ENCODE measurements around the gene DCAF15.
"Not testable (repeated sequence)": the region's sequence is repeated elsewhere in the genome, so short reads cannot be mapped to it uniquely, and the experiment has no call there.

The DCAF15 gene

DNA sequence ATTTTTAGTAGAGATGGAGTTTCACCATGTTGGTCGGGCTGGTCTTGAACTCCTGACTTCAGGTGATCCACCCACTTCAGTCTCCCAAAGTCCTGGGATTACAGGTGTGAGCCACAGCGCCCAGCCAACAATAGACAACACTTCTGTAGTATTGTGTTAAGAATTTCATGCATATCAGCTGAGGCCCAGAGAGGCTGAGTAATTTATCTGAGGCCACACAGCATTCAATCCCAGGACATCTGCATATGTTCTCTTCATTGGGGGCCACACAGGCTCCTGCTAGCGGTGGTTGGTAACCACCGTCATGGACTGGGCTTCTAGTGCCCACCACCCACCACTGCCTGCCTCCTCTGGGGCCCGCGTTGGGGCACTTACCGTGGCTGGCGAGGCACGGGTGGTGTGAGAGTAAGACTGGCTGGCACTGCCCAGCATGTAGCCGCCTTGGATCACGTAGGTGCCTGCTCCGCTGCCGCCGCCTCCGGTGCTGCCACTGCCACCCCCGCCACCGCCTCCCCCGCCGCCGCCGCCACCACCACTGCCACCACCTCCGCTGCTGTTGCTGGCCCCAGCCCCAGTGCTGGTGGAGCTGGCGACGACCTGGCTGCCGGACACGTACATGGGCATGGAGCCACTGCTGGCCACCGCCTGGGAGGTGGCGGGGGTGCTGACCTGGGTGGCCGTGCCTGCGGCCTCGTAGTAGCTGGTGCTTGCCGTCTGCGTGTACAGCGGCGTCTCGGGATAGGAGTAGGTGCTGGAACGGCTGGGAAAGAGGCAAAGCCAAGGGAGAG is 20.3 kb downstream of the DCAF15 start:
- no peak for DNase-seq (ENCODE audit: low read depth, low spot score)
- no peak overlapping the region for H3K27ac ChIP-seq

- not testable (repeated sequence) for DNase-seq (ENCODE audit: low read depth, low spot score)
- H3K27ac ChIP-seq = peak overlapping the region; percentile 16
Measured at GRCh38 chr19:13973479-13973878, 21.2 kb downstream of the DCAF15 start.

DNA sequence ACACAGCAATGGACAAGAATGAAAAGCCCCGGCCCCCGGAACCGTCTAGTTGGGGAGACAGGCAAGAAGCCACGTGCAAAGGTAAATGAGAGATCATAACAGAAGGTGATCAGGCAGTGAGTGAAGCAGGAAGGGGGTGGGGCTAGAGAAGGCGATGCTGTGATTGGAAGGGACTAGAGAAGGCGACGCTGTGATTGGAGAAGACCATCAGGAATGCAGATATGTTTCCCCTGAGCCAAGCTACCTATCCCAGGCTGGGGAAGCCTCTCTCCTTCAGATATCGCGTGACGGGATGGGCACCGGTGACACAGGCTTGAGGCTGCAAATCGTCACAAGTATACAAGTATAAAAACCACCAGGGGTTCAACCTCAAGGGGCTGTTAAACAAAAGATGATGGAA is 21.8 kb downstream of the DCAF15 start:
- peak overlapping the region; percentile 16 for H3K27ac ChIP-seq
- DNase-seq (ENCODE audit: low read depth, low spot score) = peak; percentile 31

DNA sequence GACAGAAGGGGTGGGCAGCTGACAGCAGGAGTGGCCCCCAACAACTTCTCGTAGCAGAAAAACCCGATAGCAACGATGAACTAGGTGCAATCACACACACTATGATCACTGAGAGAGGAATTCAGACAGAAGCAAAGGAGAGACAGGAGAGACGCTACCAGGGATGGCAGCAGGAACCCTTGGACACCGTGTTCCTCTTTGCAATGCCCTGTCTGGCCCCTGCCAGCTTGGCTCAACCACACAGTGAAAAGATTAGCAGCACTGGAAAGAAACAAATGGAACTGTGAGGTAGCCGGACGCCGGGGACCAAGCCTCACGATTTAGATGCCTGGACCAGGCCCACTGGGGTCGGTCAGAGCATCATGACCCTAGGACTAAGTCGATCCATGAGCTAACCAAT is 23.6 kb downstream of the DCAF15 start:
- H3K27ac ChIP-seq = no peak overlapping the region
- no peak for DNase-seq (ENCODE audit: low read depth, low spot score)

DNA sequence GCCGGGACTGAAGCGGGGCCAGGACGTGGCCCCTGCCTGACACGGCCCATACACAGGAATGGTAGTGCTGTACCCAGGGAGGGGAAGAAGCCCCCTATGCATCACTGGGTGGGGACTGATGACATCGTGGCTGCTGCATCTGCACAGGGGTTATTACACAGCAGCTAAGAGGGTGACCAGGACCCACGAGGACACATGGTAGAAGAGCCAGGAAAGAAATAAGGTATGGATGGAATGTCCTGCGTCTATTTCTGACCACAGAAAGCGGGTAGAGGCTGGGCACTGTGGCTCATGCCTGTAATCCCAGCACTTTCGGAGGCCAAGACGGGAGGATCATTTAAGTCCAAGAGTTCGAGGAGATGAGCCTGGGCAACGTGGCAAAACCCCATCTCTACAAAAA is 24.1 kb downstream of the DCAF15 start:
- DNase-seq (ENCODE audit: low read depth, low spot score) = no peak
- no peak overlapping the region for H3K27ac ChIP-seq

DNA sequence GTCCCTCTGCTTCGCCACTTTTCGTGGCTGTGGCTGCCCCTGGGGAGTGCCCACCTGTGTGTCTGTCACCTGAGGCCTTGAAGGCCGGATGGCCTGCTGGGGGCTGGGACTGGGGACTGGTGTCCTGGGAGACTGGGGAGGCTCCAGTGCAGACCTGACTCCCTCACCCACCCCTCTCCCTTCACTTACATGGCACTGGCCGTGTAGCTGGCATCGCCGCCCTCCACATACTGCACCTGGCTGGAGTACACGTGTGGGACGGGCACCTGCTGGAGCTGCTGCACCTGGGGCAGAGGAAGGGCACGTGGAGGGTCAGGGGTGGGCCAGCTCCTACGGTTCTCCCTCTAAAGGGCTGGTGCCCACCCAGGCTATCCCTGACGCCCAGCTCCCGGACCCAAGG is 25.5 kb downstream of the DCAF15 start:
- DNase-seq (ENCODE audit: low read depth, low spot score) = no peak
- H3K27ac ChIP-seq = no peak overlapping the region

GRCh38 chr19:13978351-13979243 is 26.3 kb downstream of the DCAF15 start:
- DNase-seq (ENCODE audit: low read depth, low spot score) = no peak
- H3K27ac ChIP-seq = no peak overlapping the region

- DNase-seq (ENCODE audit: low read depth, low spot score) = no peak
- no peak overlapping the region for H3K27ac ChIP-seq
Measured at GRCh38 chr19:13979244-13979615, 26.9 kb downstream of the DCAF15 start.

- H3K27ac ChIP-seq = no peak overlapping the region
- no peak for DNase-seq (ENCODE audit: low read depth, low spot score)
Measured at GRCh38 chr19:13979686-13980085, 27.4 kb downstream of the DCAF15 start.

DNA sequence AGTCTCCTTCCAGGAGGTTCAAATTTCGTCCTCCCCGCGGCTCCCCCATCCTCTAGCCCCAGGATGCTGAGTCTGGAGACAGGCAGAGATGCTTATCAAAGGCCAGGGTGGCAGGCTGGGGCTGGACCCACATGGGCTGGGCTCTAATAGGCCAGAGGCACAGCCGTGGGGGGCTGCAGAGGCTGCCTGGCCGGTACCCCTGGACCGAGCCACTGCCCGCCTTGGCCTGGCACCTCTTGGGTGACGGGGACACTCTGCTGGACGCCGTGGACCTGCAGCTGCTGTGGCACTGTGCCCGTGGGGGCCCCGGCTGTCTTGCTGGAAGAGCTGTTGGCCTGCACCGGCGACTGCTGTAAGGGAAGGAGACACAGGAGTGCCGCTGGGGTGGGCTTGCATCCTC is 28.0 kb downstream of the DCAF15 start:
- no peak for DNase-seq (ENCODE audit: low read depth, low spot score)
- no peak overlapping the region for H3K27ac ChIP-seq

DNA sequence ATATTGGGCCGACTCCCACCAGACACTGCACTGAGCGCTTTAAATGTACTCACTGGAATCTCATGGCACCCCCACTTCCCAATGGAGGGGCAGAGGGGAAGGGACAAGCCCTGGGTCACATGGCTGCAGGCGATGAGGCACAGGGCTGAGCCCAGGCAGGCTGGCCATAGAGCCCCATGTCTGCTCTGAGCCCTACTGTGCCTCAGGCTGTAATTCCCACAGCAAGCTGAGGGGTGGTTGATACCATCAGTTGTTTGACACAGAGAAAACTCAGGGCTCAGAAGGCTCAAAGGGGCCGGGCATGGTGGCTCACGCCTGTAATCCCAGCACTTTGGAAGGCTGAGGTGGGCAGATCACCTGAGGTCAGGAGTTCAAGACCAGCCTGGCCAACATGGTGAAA is 28.7 kb downstream of the DCAF15 start:
- H3K27ac ChIP-seq = no peak overlapping the region
- DNase-seq (ENCODE audit: low read depth, low spot score) = no peak

GRCh38 chr19:13981467-13981866 is 29.2 kb downstream of the DCAF15 start:
- no peak for DNase-seq (ENCODE audit: low read depth, low spot score)
- no peak overlapping the region for H3K27ac ChIP-seq

GRCh38 chr19:13981988-13982501 is 29.7 kb downstream of the DCAF15 start:
- no peak for DNase-seq (ENCODE audit: low read depth, low spot score)
- H3K27ac ChIP-seq = no peak overlapping the region

DNA sequence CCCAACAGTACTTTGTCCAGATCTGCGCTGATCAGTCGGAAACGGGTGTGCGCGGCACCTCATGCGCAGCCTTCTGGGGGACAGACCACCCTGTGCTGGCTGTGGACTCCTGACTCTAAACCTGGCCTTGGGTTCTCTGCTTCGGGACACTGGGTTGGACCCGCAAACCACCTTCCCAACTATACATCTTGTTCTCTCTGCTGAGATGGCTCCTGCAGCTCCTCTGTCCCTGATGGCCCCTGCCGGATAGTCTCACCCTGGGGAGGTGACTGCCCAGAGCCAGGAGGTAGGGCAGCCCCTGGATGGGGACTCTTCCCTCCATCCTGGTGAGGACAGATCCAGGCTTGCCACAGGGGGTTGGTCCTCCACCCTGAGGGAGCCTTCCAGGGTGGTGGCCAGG is 30.5 kb downstream of the DCAF15 start:
- no peak overlapping the region for H3K27ac ChIP-seq
- no peak for DNase-seq (ENCODE audit: low read depth, low spot score)

- H3K27ac ChIP-seq = no peak overlapping the region
- no peak for DNase-seq (ENCODE audit: low read depth, low spot score)
Measured at GRCh38 chr19:13983213-13983889, 31.0 kb downstream of the DCAF15 start.

- no peak for DNase-seq (ENCODE audit: low read depth, low spot score)
- H3K27ac ChIP-seq = no peak overlapping the region
Measured at GRCh38 chr19:13984186-13984585, 31.9 kb downstream of the DCAF15 start.

DNA sequence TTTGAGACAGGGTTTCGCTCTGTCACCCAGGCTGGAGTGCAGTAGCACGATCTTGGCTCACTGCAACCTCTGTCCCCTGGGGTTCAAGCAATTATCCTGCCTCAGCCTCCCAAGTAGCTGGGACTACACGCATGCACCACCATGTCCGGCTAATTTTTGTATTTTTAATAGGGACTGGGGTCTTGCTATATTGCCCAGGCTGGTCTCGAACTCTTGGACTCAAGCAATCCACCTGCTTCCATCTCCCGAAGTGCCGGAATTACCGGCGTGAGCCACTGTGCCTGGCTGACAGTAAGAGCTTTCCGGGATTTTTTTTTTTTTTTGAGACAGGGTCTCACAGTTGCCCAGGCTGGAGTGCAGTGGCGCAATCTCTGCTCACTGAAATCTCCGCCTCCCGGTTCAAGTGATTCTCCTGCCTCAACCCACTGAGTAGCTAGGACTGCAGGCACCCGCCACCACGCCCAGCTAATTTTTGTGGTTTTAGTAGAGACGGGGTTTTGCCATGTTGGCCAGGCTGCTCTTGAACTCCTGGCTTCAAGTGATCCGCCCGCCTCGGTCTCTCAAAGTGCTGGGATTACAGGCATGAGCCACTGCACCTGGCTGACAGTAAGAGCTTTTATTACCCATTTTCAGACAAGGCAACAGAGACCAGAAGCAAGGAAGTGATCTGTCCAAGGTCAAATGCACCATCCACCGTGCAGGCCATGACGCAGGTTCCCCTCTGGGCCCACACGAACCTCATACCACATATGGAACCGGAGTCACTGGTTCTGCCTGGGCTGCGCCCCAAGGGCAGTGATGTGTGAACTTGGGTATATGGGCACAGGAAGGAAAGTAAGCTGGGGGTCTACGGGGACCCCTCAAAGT is 32.8 kb downstream of the DCAF15 start:
- no peak for DNase-seq (ENCODE audit: low read depth, low spot score)
- no peak overlapping the region for H3K27ac ChIP-seq

DNA sequence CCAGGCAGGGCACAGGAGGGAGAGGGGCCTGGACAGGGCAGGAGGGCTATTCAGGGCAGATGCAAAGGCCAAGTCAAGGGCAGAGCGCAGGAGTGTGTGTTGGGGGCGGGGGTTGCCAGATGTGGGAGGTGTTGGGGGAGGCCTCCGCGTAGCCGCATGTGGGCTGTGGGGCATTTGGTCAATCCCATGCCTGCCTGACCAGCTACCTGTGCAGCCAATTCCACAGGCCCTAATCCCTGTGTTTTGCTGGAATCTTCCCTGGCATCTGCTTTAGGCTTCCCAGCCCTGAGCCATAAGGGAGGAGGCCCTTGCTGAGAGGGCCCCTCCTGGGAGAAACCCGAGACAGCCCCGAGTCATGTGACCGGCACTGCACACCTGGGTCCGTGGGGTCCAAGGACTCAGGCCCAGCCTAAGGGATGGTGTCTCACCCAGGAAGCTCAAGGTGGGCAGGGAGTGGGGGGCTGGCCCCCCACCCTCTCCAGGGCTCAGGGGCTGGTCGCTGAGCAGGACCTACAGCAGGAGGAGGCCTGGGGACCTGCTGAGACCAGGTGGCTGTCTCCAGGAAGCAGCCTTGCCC is 33.5 kb downstream of the DCAF15 start:
- H3K27ac ChIP-seq = no peak overlapping the region
- no peak for DNase-seq (ENCODE audit: low read depth, low spot score)

GRCh38 chr19:13986348-13986904 is 34.1 kb downstream of the DCAF15 start:
- H3K27ac ChIP-seq = no peak overlapping the region
- DNase-seq (ENCODE audit: low read depth, low spot score) = no peak
